Measurements from ENCODE around the gene IDH1. TPM values are rescaled to one million over a fixed set of nuclear protein-coding genes. Genes with fewer than 3 reads are reported as not detected.

Gene IDH1
- total and polyA plus RNA-seq, 3 donors from 2014 or later = 80.0 to 120 (median 93.4) TPM

GRCh38 chr2:208296610-208297009 lies 41.7 kb upstream of the IDH1 start:
- intact Hi-C loops (cut with DNase I; ENCODE audit: low total_unique reads) = no loop called here
- no peak overlapping the region for H3K27ac ChIP-seq
- no peak for DNase-seq
- H3K9me3 ChIP-seq = no peaks in the 10 kb centered on the region
- H3K27me3 ChIP-seq = no peaks in the 10 kb centered on the region
- H3K36me3 ChIP-seq (ENCODE audit: low read depth, missing control alignments) = no peaks in the 10 kb centered on the region
- H3K4me1 ChIP-seq = no peaks in the 10 kb centered on the region
- no peak for TF ChIP-seq POLR2A (IDR thresholded peaks at IDR 0.05)
- no peak for TF ChIP-seq CTCF (IDR thresholded peaks at IDR 0.05)
- WGBS, 2 donors = 89 to 95% methylated on average over 2 of the region's 2 CpGs
- no peak overlapping the region for H3K4me3 ChIP-seq

GRCh38 chr2:208295834-208296233 lies 41.0 kb upstream of the IDH1 start:
- Histone ChIP-seq H3K4me1 (no peaks in the 10 kb centered on the region), H3K9me3 (no peaks in the 10 kb centered on the region), H3K4me3 (no peak overlapping the region), H3K27me3 (no peaks in the 10 kb centered on the region), H3K27ac (no peak overlapping the region), H3K36me3 (ENCODE audit: low read depth, missing control alignments) (no peaks in the 10 kb centered on the region)
- DNase-seq = no peak
- intact Hi-C loops (cut with DNase I; ENCODE audit: low total_unique reads) = no loop called here
- WGBS, 2 donors = 86 to 92% methylated on average over 4 of the region's 4 CpGs
- no peak for TF ChIP-seq CTCF (IDR thresholded peaks at IDR 0.05)
- no peak for TF ChIP-seq POLR2A (IDR thresholded peaks at IDR 0.05)

- DNase-seq = no peak
- WGBS, 2 donors = 82 to 89% methylated on average over 4 of the region's 4 CpGs
- Histone ChIP-seq H3K27me3 (no peaks in the 10 kb centered on the region), H3K36me3 (ENCODE audit: low read depth, missing control alignments) (no peaks in the 10 kb centered on the region), H3K4me1 (no peaks in the 10 kb centered on the region), H3K9me3 (no peaks in the 10 kb centered on the region), H3K4me3 (no peak overlapping the region), H3K27ac (no peak overlapping the region)
- intact Hi-C loops (cut with DNase I; ENCODE audit: low total_unique reads) = no loop called here
- TF ChIP-seq POLR2A (IDR thresholded peaks at IDR 0.05) (no peak), CTCF (IDR thresholded peaks at IDR 0.05) (no peak)
Measured at GRCh38 chr2:208294482-208295024, 39.7 kb upstream of the IDH1 start.

GRCh38 chr2:208285853-208286252 lies 31.0 kb upstream of the IDH1 start:
- no peaks in the 10 kb centered on the region for H3K36me3 ChIP-seq (ENCODE audit: low read depth, missing control alignments)

More at GRCh38 chr2:208285853-208286252, 31.0 kb upstream of the IDH1 start:
- TF ChIP-seq POLR2A (IDR thresholded peaks at IDR 0.05) (no peak), CTCF (IDR thresholded peaks at IDR 0.05) (no peak)
- no peaks in the 10 kb centered on the region for H3K9me3 ChIP-seq
- no peak overlapping the region for H3K27ac ChIP-seq
- no peak overlapping the region for H3K4me3 ChIP-seq
- 65 to 71% methylated on average over 4 of the region's 4 CpGs for WGBS, 2 donors
- no peaks in the 10 kb centered on the region for H3K27me3 ChIP-seq
- no peak for DNase-seq
- intact Hi-C loops (cut with DNase I; ENCODE audit: low total_unique reads) = no loop called here
- H3K4me1 ChIP-seq = no peaks in the 10 kb centered on the region

All from testis (tissue), 3 donors.